AG04450 (cell line): Measurements from ENCODE around the gene AFF1. TPM values are rescaled to one million over a fixed set of nuclear protein-coding genes. Genes with fewer than 3 reads are reported as not detected.

ENCODE experiments used
- CTCF ChIA-PET: fragments of 300-600, 350-600 bp; formaldehyde crosslinking; extraction: SDS; loops from one replicate; lab custom pipeline; 2022; ENCODE audit warnings: antibody characterized with exemption, inconsistent platforms; lab: Charles Lee
- POLR2A ChIA-PET: fragments of 350-600 bp; formaldehyde crosslinking; extraction: SDS; loops from one replicate; lab custom pipeline; 2021; ENCODE audit warnings: antibody characterized with exemption, inconsistent platforms; lab: Yijun Ruan, JAX
- DNase-seq: peaks from one replicate; pipeline ENCODE4 v3.0.0-alpha.2; 2011; ENCODE audit warnings: low read depth, low spot score
- H3K27ac ChIP-seq: one replicate; pipeline ENCODE4 v1.5.1; 2012; ENCODE audit warnings: low read depth, low read length, control low read depth
- H3K27me3 ChIP-seq: one replicate; pipeline ENCODE4 v1.6.0; 2012; ENCODE audit warnings: low read length; ENCODE audit not compliant: control insufficient read depth, insufficient read depth
- H3K4me3 ChIP-seq: 2 replicates; pipeline ENCODE4 v1.5.1; 2011; ENCODE audit warnings: mild to moderate bottlenecking, low read depth, low read length, control low read depth
- H3K9me3 ChIP-seq: 2 replicates; pipeline ENCODE4 v1.5.1; 2012; ENCODE audit warnings: low read length; ENCODE audit not compliant: control insufficient read depth, insufficient read depth
- polyA plus RNA-seq: library from polyadenylated mRNA; depleted of rRNA; stranded (reverse); fragments of >200 nt; gene quantifications from 2 replicates; pipeline ENCODE4 v1.2.3, GENCODE V29; 2011
- TF ChIP-seq, protein P1 (sequence below): IDR thresholded peaks from 2 replicates; pipeline ENCODE4 v1.5.1; 2011; ENCODE audit warnings: low read depth, low read length, control low read depth, inconsistent platforms

The AFF1 gene
- polyA plus RNA-seq, 1 experiment, result 17.2 TPM

DNA sequence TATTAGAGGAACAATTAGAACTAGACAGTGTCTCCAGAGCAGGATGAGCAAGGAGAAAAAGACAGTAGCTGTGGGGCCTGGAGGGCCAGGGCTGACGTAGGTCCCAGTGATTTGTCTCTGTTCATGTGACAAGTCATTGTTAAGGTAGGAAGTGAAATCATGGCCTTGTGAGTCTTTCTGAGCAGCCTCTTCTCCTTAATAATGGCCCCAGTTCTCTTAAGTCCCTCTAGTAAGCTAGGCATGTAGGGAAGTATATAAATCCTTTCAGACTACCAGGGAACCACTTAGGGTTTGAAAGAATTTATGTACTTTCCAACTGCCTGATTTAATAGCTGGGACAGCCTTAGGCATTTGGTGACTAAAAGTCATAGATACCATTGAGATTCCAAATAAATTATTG, 152.6 kb downstream of the AFF1 start:
- ChIA-PET CTCF (interaction anchor here (0.6 kb wide), 1 partner anchor 14 kb away, joined by 3 read pairs; no protein-coding TSS in a partner anchor), POLR2A (interaction anchor here (1.3 kb wide), 1 partner anchor 81 kb away, joined by 3 read pairs; no protein-coding TSS in a partner anchor)
- TF ChIP-seq, protein P1, sequence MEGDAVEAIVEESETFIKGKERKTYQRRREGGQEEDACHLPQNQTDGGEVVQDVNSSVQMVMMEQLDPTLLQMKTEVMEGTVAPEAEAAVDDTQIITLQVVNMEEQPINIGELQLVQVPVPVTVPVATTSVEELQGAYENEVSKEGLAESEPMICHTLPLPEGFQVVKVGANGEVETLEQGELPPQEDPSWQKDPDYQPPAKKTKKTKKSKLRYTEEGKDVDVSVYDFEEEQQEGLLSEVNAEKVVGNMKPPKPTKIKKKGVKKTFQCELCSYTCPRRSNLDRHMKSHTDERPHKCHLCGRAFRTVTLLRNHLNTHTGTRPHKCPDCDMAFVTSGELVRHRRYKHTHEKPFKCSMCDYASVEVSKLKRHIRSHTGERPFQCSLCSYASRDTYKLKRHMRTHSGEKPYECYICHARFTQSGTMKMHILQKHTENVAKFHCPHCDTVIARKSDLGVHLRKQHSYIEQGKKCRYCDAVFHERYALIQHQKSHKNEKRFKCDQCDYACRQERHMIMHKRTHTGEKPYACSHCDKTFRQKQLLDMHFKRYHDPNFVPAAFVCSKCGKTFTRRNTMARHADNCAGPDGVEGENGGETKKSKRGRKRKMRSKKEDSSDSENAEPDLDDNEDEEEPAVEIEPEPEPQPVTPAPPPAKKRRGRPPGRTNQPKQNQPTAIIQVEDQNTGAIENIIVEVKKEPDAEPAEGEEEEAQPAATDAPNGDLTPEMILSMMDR, result no peak
- Histone ChIP-seq H3K4me3 (no peak overlapping the region), H3K27me3 (no peaks in the 10 kb centered on the region), H3K27ac (no peak overlapping the region), H3K9me3 (no peaks in the 10 kb centered on the region)
- no peak for DNase-seq

DNA sequence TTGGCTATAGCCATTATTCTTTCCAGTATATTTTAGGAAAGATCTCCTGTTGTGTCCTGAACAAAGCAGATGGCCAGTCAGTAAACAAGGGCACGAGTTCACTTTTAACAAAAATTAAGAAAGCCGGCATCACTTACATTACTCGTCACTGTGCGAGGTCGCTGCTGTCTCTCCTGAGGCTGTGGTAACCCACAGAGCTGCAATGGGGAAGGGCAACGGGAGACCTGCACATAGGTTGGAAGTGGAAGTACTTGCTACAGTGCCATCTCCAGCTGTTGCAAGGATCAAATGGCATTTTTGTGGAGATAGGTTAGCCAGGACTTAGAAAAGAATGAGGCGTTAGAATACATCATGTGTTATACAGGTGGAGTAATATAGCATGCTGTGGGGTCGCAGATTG, 153.4 kb downstream of the AFF1 start:
- Histone ChIP-seq H3K27me3 (no peaks in the 10 kb centered on the region), H3K27ac (no peak overlapping the region), H3K9me3 (no peaks in the 10 kb centered on the region), H3K4me3 (no peak overlapping the region)
- CTCF ChIA-PET, result no interaction called here
- POLR2A ChIA-PET, result interaction anchor here (1.2 to 1.3 kb wide), 2 partner anchors 9 to 82 kb away, joined by 3 read pairs; no protein-coding TSS in a partner anchor
- DNase-seq, result no peak
- TF ChIP-seq, protein P1, result no peak

DNA sequence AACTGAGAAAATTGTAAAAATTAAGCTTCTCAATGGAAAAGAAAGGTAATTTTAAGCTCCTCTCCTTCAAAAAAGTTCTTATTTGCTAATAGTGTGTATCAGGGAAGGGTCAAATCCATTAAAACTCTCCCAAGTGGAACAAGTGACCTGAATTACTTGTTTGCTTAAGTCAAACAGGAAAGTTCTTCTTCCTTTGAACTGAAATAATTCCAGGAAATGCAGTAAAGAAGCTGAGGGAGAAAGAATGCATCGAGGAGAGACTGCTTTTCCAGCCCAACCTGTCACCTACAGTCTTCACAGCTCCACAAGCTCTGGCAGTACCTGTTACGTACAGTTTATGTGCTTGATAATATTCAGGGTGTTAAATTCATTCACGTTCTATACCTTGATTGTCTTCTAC, 154.6 kb downstream of the AFF1 start:
- H3K27ac ChIP-seq, result no peak overlapping the region
- no peak overlapping the region for H3K4me3 ChIP-seq
- POLR2A ChIA-PET, result interaction anchor here (0.6 to 1.2 kb wide), 2 partner anchors 10 to 369 kb away, joined by 3 to 8 read pairs; no protein-coding TSS in a partner anchor
- TF ChIP-seq, protein P1, result no peak
- DNase-seq, result no peak
- CTCF ChIA-PET, result interaction anchor here (0.7 to 1.0 kb wide), 2 partner anchors 8 to 10 kb away, joined by 3 read pairs; no protein-coding TSS in a partner anchor
- H3K27me3 ChIP-seq, result no peaks in the 10 kb centered on the region
- H3K9me3 ChIP-seq, result no peaks in the 10 kb centered on the region

DNA sequence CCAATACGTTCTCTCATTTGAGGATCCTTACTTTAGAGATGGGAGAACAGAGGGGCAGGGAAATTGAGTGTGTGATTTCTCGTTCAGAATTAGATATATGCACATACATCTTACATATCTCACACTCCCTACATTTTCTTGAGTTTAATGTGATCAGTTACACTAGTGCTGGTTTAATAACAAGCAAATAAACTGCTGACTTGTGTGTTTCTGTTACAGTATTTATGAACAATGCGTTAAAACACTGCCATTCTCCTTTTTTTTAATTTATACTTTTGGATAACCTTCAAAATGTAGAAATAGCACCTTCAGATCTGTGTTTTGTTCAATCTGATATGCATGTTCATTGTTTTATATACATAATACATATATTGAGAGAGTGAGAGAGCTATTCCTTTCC, 155.5 kb downstream of the AFF1 start:
- TF ChIP-seq, protein P1, result no peak
- Histone ChIP-seq H3K9me3 (no peaks in the 10 kb centered on the region), H3K4me3 (no peak overlapping the region), H3K27me3 (no peaks in the 10 kb centered on the region), H3K27ac (no peak overlapping the region)
- no peak for DNase-seq
- ChIA-PET CTCF (interaction anchor here (1.6 to 4.9 kb wide), 2 partner anchors 11 to 168 kb away, joined by 4 to 77 read pairs; no protein-coding TSS in a partner anchor), POLR2A (no interaction called here)

DNA sequence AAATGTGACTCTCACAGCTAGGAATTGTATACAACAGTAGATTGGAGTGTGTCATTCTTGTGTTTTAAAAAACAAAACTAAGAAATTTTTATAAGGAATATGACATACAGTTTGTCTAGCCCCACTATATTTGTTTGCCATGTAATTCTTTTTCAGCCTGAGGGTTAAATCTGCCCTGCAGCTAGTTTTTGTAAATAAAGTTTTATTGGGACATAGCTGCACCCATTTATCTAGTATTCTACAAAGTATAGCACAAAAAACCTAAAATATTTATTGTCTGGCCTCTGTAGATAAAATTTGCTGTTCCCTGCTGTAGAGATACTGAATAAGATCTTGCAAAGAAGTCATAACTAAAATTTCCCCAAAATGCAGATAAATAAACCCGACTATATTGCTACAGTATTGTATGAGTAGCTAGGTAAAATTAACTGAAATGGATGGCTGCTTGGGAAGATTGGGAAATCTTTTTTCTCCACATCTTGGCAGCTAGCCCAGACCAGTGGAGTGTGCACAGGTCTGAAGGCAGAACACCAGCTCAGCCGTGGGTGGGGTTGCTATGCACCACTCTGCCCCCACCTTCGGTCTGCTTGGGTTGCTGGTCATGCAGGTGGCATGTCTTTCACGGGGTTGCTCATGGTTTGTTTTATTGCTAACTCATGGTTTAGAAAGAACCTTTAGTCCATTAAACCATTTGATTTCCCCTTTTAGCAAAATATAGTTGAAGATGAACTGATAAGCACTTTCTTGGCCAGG, 157.8 kb downstream of the AFF1 start:
- ChIA-PET CTCF (interaction anchor here (0.9 to 4.9 kb wide), 13 partner anchors 12 to 595 kb away, joined by 3 to 77 read pairs (median 5); partner anchors contain the start of gene AFF1), POLR2A (interaction anchor here (0.8 to 1.7 kb wide), 5 partner anchors 11 to 170 kb away, joined by 3 to 11 read pairs (median 4); no protein-coding TSS in a partner anchor)
- TF ChIP-seq, protein P1, result no peak
- Histone ChIP-seq H3K27ac (peak overlapping the region; percentile 40), H3K27me3 (no peaks in the 10 kb centered on the region), H3K4me3 (no peak overlapping the region), H3K9me3 (no peaks in the 10 kb centered on the region)
- DNase-seq, result peak; percentile 63
